ENCODE results near the gene PEX14.

- TF ChIP-seq ELF1 (tag; IDR thresholded peaks at IDR 0.05) (no peak), SP1 (CRISPR knock-in tag; IDR thresholded peaks at IDR 0.05) (no peak), ZNF165 (CRISPR knock-in tag; IDR thresholded peaks at IDR 0.05; ENCODE audit: borderline replicate concordance) (no peak), HNRNPK (IDR thresholded peaks at IDR 0.05; ENCODE audit: low read depth, low read length, poor library complexity, severe bottlenecking) (no peak), ZNF124 (CRISPR knock-in tag; IDR thresholded peaks at IDR 0.05) (no peak), PPARD (CRISPR knock-in tag; IDR thresholded peaks at IDR 0.05) (no peak)
These were observed 38.4 kb downstream of the PEX14 start for GRCh38 chr1:10513199-10513598.
